ENCODE results near the gene ACSS1.

DNA sequence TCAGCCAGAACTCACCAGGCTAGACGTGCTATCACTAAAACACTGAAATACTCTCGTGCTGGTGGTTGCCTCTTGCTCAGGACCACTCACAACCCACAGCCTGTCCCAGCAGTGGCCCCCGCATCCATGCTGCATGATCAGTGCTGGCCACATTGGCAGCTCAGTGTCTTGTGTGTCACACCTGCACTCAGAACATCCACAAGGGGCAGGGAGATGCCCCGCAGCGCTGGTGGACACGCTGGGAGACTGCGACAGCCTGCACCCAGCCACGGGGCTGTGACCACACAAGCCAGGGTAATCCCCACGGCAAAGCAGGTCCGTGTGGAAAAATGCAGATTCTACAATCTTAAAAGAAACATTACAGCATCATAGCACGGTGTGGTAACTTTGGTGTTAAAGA is 41.5 kb downstream of the ACSS1 start:
- TF ChIP-seq, protein P1, sequence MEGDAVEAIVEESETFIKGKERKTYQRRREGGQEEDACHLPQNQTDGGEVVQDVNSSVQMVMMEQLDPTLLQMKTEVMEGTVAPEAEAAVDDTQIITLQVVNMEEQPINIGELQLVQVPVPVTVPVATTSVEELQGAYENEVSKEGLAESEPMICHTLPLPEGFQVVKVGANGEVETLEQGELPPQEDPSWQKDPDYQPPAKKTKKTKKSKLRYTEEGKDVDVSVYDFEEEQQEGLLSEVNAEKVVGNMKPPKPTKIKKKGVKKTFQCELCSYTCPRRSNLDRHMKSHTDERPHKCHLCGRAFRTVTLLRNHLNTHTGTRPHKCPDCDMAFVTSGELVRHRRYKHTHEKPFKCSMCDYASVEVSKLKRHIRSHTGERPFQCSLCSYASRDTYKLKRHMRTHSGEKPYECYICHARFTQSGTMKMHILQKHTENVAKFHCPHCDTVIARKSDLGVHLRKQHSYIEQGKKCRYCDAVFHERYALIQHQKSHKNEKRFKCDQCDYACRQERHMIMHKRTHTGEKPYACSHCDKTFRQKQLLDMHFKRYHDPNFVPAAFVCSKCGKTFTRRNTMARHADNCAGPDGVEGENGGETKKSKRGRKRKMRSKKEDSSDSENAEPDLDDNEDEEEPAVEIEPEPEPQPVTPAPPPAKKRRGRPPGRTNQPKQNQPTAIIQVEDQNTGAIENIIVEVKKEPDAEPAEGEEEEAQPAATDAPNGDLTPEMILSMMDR (conservative IDR thresholded peaks at IDR 0.05; ENCODE audit: low read length): no peak
- no peak for TF ChIP-seq EZH2phosphoT487 (IDR thresholded peaks at IDR 0.05; ENCODE audit: borderline replicate concordance)

All from Loucy (cell line).